Naive thymus-derived CD4-positive, alpha-beta T cell (primary cell): ENCODE data around the gene KRTAP11-1. TPM values are rescaled to one million over a fixed set of nuclear protein-coding genes. Genes with fewer than 3 reads are reported as not detected.
A peak's percentile ranks its signal among the peaks of the same experiment; 100 is the strongest.

Source experiments
- ATAC-seq: fragments of 150-1000 bp; cut with Tn5 transposase; 2 replicates; pipeline ENCODE4 v1.10.0; 2021; ENCODE audit warnings: mild to moderate bottlenecking, moderate library complexity
- CTCF ChIA-PET: fragments of 350-600 bp; sonication (Branson Sonifier 250); formaldehyde crosslinking; loops from one replicate; lab custom pipeline; 2021; ENCODE audit warnings: antibody characterized with exemption; lab: Charles Lee
- POLR2A ChIA-PET: fragments of 350-600 bp; sonication (Branson Sonifier 250); formaldehyde crosslinking; loops from one replicate; lab custom pipeline; 2021; ENCODE audit warnings: antibody characterized with exemption, inconsistent platforms; lab: Charles Lee
- DNase-seq, 9 donors: peaks; one replicate each; pipeline versions ENCODE4 v3.0.0 to v3.0.0-alpha.2; 2020 to 2022; ENCODE audit warnings: mixed read lengths in 1 of 9
- H3K27ac ChIP-seq: one replicate; pipeline ENCODE4 v1.7.0; 2013; ENCODE audit warnings: mild to moderate bottlenecking, low read depth, low read length, moderate library complexity
- H3K27me3 ChIP-seq, 2 donors: one replicate each; pipeline ENCODE4 v1.7.0; 2013; ENCODE audit warnings: low read length in 2 of 2, mild to moderate bottlenecking in 2 of 2, moderate library complexity in 2 of 2; ENCODE audit not compliant: control insufficient read depth in 2 of 2, insufficient read depth in 2 of 2
- H3K36me3 ChIP-seq, 3 experiments: 1 replicate in 2 of 3; 2 replicates in 1 of 3; pipeline ENCODE4 v1.7.0; 2013; ENCODE audit warnings: low read length in 3 of 3, mild to moderate bottlenecking in 3 of 3, moderate library complexity in 1 of 3; ENCODE audit not compliant: insufficient read depth in 3 of 3, control insufficient read depth in 2 of 3
- H3K4me1 ChIP-seq, 2 donors: one replicate each; pipeline ENCODE4 v1.7.0; 2013; ENCODE audit warnings: low read length in 2 of 2, mild to moderate bottlenecking in 2 of 2, moderate library complexity in 1 of 2; ENCODE audit not compliant: control insufficient read depth in 2 of 2, insufficient read depth in 2 of 2
- H3K4me3 ChIP-seq: 2 replicates; pipeline ENCODE4 v1.7.0; 2013; ENCODE audit warnings: mild to moderate bottlenecking, low read length
- H3K9me3 ChIP-seq, 3 experiments: 1 replicate in 2 of 3; 2 replicates in 1 of 3; pipeline ENCODE4 v1.7.0; 2013; ENCODE audit warnings: low read length in 3 of 3; ENCODE audit not compliant: control insufficient read depth in 2 of 3
- H3K27ac Mint-ChIP-seq, 9 donors: one replicate each; pipeline ENCODE4 v1.8.0; 2020 to 2022; ENCODE audit warnings: mixed read lengths in 9 of 9, mild to moderate bottlenecking in 8 of 9, moderate library complexity in 5 of 9, inconsistent platforms in 2 of 9
- H3K27me3 Mint-ChIP-seq, 5 donors: one replicate each; pipeline ENCODE4 v1.8.0; 2021 to 2022; ENCODE audit warnings: mixed read lengths in 5 of 5, mild to moderate bottlenecking in 1 of 5
- H3K36me3 Mint-ChIP-seq, 5 donors: one replicate each; pipeline ENCODE4 v1.8.0; 2020 to 2022; ENCODE audit warnings: mixed read lengths in 5 of 5, mild to moderate bottlenecking in 3 of 5, inconsistent platforms in 1 of 5
- H3K4me1 Mint-ChIP-seq, 7 donors: one replicate each; pipeline ENCODE4 v1.8.0; 2020 to 2022; ENCODE audit warnings: mixed read lengths in 7 of 7, mild to moderate bottlenecking in 3 of 7, inconsistent platforms in 1 of 7
- H3K4me3 Mint-ChIP-seq, 10 donors: one replicate each; pipeline ENCODE4 v1.8.0; 2020 to 2022; ENCODE audit warnings: mild to moderate bottlenecking in 10 of 10, mixed read lengths in 10 of 10, moderate library complexity in 6 of 10, inconsistent platforms in 2 of 10
- H3K9me3 Mint-ChIP-seq, 11 donors: one replicate each; pipeline ENCODE4 v1.8.0; 2020 to 2022; ENCODE audit warnings: mixed read lengths in 11 of 11, mild to moderate bottlenecking in 4 of 11, inconsistent platforms in 1 of 11, moderate library complexity in 1 of 11
- intact Hi-C, 2 donors: fragments of 100-400 bp; cut with micrococcal nuclease; formaldehyde crosslinking; loops; one replicate each; pipeline ENCODE4 v1.15.1; 2023
- polyA plus RNA-seq, 2 donors: library from polyadenylated mRNA; unstranded; fragments of 300-500 nt; fragmentation: Illumina TruSeq; gene quantifications; one replicate each; pipeline ENCODE4 v1.2.3, GENCODE V29; 2021
- total RNA-seq, 6 experiments: library from RNA in 5 of 6; stranded (reverse) in 5 of 6; gene quantifications; 1 replicate in 5 of 6; 2 replicates in 1 of 6; pipeline ENCODE4 v1.2.3 and lab custom pipeline; 2021 to 2026

Gene KRTAP11-1
- total and polyA plus RNA-seq, 7 experiments from 2014 or later, result not detected

- Histone ChIP-seq H3K27ac (no peak overlapping the region), H3K27me3 (no peaks in the 10 kb centered on the region), H3K9me3 (no peaks in the 10 kb centered on the region), H3K4me3 (no peak overlapping the region), H3K4me1 (no peaks in the 10 kb centered on the region), H3K36me3 (no peaks in the 10 kb centered on the region)
- ATAC-seq (no peak), DNase-seq (no peak)
- Mint-ChIP-seq H3K4me1 (no peaks in the 10 kb centered on the region), H3K36me3 (no peaks in the 10 kb centered on the region), H3K27me3 (peaks cover 0 to 31% (median 17%) of the 10 kb centered on the region in 5 donors), H3K4me3 (no peak overlapping the region), H3K27ac (no peak overlapping the region), H3K9me3 (peaks cover 0 to 2% (median 0%) of the 10 kb centered on the region in 11 donors)
- ChIA-PET CTCF (no interaction called here), POLR2A (no interaction called here)
- intact Hi-C loops, result no loop called here
Observed at GRCh38 chr21:30880914-30881313, 466 bp downstream of the KRTAP11-1 start.

GRCh38 chr21:30874526-30874925, 6.9 kb downstream of the KRTAP11-1 start:
- ATAC-seq, result no peak

GRCh38 chr21:30847627-30848500, 33.5 kb downstream of the KRTAP11-1 start:
- Histone ChIP-seq H3K4me1 (no peaks in the 10 kb centered on the region), H3K4me3 (no peak overlapping the region), H3K36me3 (no peaks in the 10 kb centered on the region), H3K9me3 (no peaks in the 10 kb centered on the region), H3K27ac (no peak overlapping the region), H3K27me3 (no peaks in the 10 kb centered on the region)
- Mint-ChIP-seq H3K36me3 (no peaks in the 10 kb centered on the region), H3K27ac (no peak overlapping the region), H3K4me1 (no peaks in the 10 kb centered on the region), H3K9me3 (peaks cover 0 to 4% (median 0%) of the 10 kb centered on the region in 11 donors), H3K4me3 (no peak overlapping the region), H3K27me3 (peaks cover 4 to 25% (median 10%) of the 10 kb centered on the region in 5 donors)
- ChIA-PET POLR2A (interaction anchor here (0.6 kb wide), 1 partner anchor 365 kb away, joined by 3 read pairs; no protein-coding TSS in a partner anchor), CTCF (no interaction called here)
- DNase-seq (no peak), ATAC-seq (no peak)
- intact Hi-C loops, result no loop called here

More at GRCh38 chr21:30874526-30874925, 6.9 kb downstream of the KRTAP11-1 start:
- H3K27ac Mint-ChIP-seq, result no peak overlapping the region
- H3K36me3 Mint-ChIP-seq, result no peaks in the 10 kb centered on the region
- H3K9me3 Mint-ChIP-seq, result peaks cover 0 to 4% (median 0%) of the 10 kb centered on the region in 11 donors
- no peaks in the 10 kb centered on the region for H3K36me3 ChIP-seq
- H3K27ac ChIP-seq, result no peak overlapping the region
- ChIA-PET POLR2A (no interaction called here), CTCF (no interaction called here)
- intact Hi-C loops, result no loop called here
- peaks cover 0 to 31% (median 15%) of the 10 kb centered on the region in 5 donors for H3K27me3 Mint-ChIP-seq
- no peaks in the 10 kb centered on the region for H3K4me1 Mint-ChIP-seq
- no peak overlapping the region for H3K4me3 Mint-ChIP-seq
- no peak for DNase-seq
- H3K27me3 ChIP-seq, result peaks cover 0 to 4% of the 10 kb centered on the region in 2 donors
- no peaks in the 10 kb centered on the region for H3K9me3 ChIP-seq
- no peaks in the 10 kb centered on the region for H3K4me1 ChIP-seq
- H3K4me3 ChIP-seq, result no peak overlapping the region

- intact Hi-C loops, result no loop called here
- POLR2A ChIA-PET, result no interaction called here
- Histone ChIP-seq H3K4me1 (no peaks in the 10 kb centered on the region), H3K27ac (no peak overlapping the region), H3K36me3 (no peaks in the 10 kb centered on the region), H3K9me3 (no peaks in the 10 kb centered on the region), H3K4me3 (no peak overlapping the region), H3K27me3 (no peaks in the 10 kb centered on the region)
- Mint-ChIP-seq H3K9me3 (peaks cover 0 to 9% (median 0%) of the 10 kb centered on the region in 11 donors), H3K4me1 (no peaks in the 10 kb centered on the region), H3K4me3 (no peak overlapping the region), H3K36me3 (peaks cover 0 to 5% (median 0%) of the 10 kb centered on the region in 5 donors), H3K27me3 (peaks cover 0 to 23% (median 15%) of the 10 kb centered on the region in 5 donors), H3K27ac (no peak overlapping the region)
- CTCF ChIA-PET, result no interaction called here
- DNase-seq (no peak), ATAC-seq (no peak)
Observed at GRCh38 chr21:30842990-30843389, 38.4 kb downstream of the KRTAP11-1 start.

- CTCF ChIA-PET, result no interaction called here
- H3K9me3 Mint-ChIP-seq, result peaks cover 0 to 9% (median 0%) of the 10 kb centered on the region in 11 donors
- POLR2A ChIA-PET, result interaction anchor here (0.7 kb wide), 1 partner anchor 236 kb away, joined by 3 read pairs; no protein-coding TSS in a partner anchor
- DNase-seq, result peak in 1 of 9 donors; percentile 5
- H3K4me1 ChIP-seq, result no peaks in the 10 kb centered on the region
- H3K4me3 ChIP-seq, result no peak overlapping the region
- H3K27ac ChIP-seq, result no peak overlapping the region
- H3K4me3 Mint-ChIP-seq, result no peak overlapping the region
- no peaks in the 10 kb centered on the region for H3K9me3 ChIP-seq
- no peaks in the 10 kb centered on the region for H3K4me1 Mint-ChIP-seq
- H3K27ac Mint-ChIP-seq, result no peak overlapping the region
- intact Hi-C loops, result no loop called here
- peaks cover 0 to 5% (median 0%) of the 10 kb centered on the region in 5 donors for H3K36me3 Mint-ChIP-seq
- ATAC-seq, result no peak
- peaks cover 0 to 25% (median 5%) of the 10 kb centered on the region in 5 donors for H3K27me3 Mint-ChIP-seq
- no peaks in the 10 kb centered on the region for H3K27me3 ChIP-seq
- H3K36me3 ChIP-seq, result no peaks in the 10 kb centered on the region
Observed at GRCh38 chr21:30839304-30839703, 42.1 kb downstream of the KRTAP11-1 start.

- Mint-ChIP-seq H3K36me3 (peaks cover 0 to 5% (median 0%) of the 10 kb centered on the region in 5 donors), H3K4me3 (no peak overlapping the region), H3K9me3 (peaks cover 0 to 9% (median 0%) of the 10 kb centered on the region in 11 donors), H3K27me3 (peaks cover 4 to 20% (median 9%) of the 10 kb centered on the region in 5 donors), H3K4me1 (no peaks in the 10 kb centered on the region), H3K27ac (no peak overlapping the region)
- H3K27me3 ChIP-seq, result no peaks in the 10 kb centered on the region
- no peak overlapping the region for H3K4me3 ChIP-seq
- intact Hi-C loops, result no loop called here
- ATAC-seq (no peak), DNase-seq (no peak)
- no peaks in the 10 kb centered on the region for H3K9me3 ChIP-seq
- no peak overlapping the region for H3K27ac ChIP-seq
- no peaks in the 10 kb centered on the region for H3K4me1 ChIP-seq
- CTCF ChIA-PET, result no interaction called here
- no peaks in the 10 kb centered on the region for H3K36me3 ChIP-seq
- POLR2A ChIA-PET, result no interaction called here
Observed at GRCh38 chr21:30838536-30838935, 42.8 kb downstream of the KRTAP11-1 start.
